HEK293T (cell line): ENCODE results near the gene FARP2.

Source experiments
- BHLHE40 ChIP-seq: fragments of 450-650 bp; IDR thresholded peaks from 2 replicates; pipeline ENCODE4 v1.6.1; 2016; ENCODE audit warnings: mild to moderate bottlenecking, moderate library complexity, borderline replicate concordance
- FOXA1 ChIP-seq: fragments of 450-650 bp; IDR thresholded peaks from 2 replicates; pipeline ENCODE4 v1.6.1; 2016; ENCODE audit warnings: mild to moderate bottlenecking
- FOXK2 ChIP-seq: fragments of 450-650 bp; IDR thresholded peaks from 2 replicates; pipeline ENCODE4 v1.6.1; 2016; ENCODE audit warnings: mild to moderate bottlenecking
- HDGF ChIP-seq: fragments of 450-650 bp; IDR thresholded peaks from 2 replicates; pipeline ENCODE4 v1.6.1; 2017; ENCODE audit warnings: antibody characterized with exemption, borderline replicate concordance
- L3MBTL2 ChIP-seq: fragments of 450-650 bp; conservative IDR thresholded peaks from 2 replicates; pipeline ENCODE4 v1.6.1; 2016; ENCODE audit warnings: mild to moderate bottlenecking
- NFRKB ChIP-seq: fragments of 450-650 bp; IDR thresholded peaks from 2 replicates; pipeline ENCODE4 v1.6.1; 2016; ENCODE audit warnings: mild to moderate bottlenecking, moderate library complexity
- SP1 ChIP-seq: fragments of 450-650 bp; IDR thresholded peaks from 2 replicates; pipeline ENCODE4 v1.6.1; 2017
- SUZ12 ChIP-seq: fragments of 450-650 bp; IDR thresholded peaks from 2 replicates; pipeline ENCODE4 v1.6.1; 2016; ENCODE audit warnings: mild to moderate bottlenecking
- ZNF384 ChIP-seq: fragments of 450-650 bp; IDR thresholded peaks from 2 replicates; pipeline ENCODE4 v1.6.1; 2016

- TF ChIP-seq SUZ12 = no peak
- no peak for TF ChIP-seq L3MBTL2
- no peak for TF ChIP-seq FOXK2
- no peak for TF ChIP-seq BHLHE40
- TF ChIP-seq NFRKB = no peak
- no peak for TF ChIP-seq HDGF
- TF ChIP-seq FOXA1 = no peak
- TF ChIP-seq ZNF384 = no peak
- TF ChIP-seq SP1 = no peak
Observed at GRCh38 chr2:241479026-241479898, 123.2 kb downstream of the FARP2 start.
